HG03457 (cell line): ENCODE data around the gene AQP12A.
"Not testable (repeated sequence)": the region's sequence is repeated elsewhere in the genome, so short reads cannot be mapped to it uniquely, and the experiment has no call there.

ENCODE experiments used
- ATAC-seq: cut with Tn5 transposase; IDR thresholded peaks from one replicate; pipeline ENCODE4 v1.9.1; 2021; ENCODE audit warnings: moderate number of reproducible peaks; ENCODE audit not compliant: unreplicated experiment

Gene AQP12A

DNA sequence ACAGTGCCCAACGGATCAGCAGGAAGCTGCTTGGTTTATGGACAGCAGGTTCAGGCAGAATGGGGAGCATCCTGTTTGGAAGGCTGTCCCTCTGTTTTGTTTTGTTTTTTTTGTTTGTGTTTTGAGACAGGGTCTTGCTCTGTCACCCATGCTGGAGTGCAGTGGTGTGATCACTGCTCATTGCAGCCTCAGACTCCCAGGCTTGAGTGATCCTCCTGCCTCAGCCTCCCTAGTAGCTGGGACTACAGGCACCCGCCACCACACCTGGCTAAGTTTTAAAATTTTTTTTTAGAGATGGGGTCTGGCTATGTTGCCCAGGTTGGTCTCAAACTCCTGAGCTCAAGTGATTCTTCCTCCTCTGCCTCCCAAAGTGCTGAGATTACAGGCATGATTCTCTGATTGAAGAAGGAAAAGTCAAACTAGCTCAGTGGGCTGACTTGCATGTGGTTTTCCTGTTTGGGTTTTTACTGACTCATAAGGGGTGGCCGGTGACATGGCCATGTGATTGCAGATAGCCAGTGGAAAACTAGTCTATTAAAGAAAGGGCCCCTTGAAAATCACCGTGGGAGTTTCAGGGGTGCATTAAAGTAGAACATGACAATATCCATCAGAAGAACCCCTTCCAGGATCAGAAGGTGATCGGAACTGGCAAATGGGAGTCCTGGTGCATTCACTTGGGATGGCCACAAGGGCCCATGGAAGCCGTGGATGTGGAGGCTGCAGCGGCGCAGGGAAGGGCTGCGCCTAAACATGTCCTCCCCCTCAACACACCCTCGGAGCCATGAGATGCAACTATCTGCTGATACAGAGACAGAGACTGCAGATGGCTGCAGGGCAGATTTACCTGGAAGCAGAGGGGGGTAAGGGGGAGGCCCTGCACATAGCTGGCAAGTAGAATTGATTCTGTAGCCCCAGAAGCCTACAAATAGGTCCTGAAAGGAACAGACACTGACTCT, 35.5 kb upstream of the AQP12A start:
- no peak for ATAC-seq

GRCh38 chr2:240659883-240660282, 31.8 kb upstream of the AQP12A start:
- ATAC-seq, result not testable (repeated sequence)

DNA sequence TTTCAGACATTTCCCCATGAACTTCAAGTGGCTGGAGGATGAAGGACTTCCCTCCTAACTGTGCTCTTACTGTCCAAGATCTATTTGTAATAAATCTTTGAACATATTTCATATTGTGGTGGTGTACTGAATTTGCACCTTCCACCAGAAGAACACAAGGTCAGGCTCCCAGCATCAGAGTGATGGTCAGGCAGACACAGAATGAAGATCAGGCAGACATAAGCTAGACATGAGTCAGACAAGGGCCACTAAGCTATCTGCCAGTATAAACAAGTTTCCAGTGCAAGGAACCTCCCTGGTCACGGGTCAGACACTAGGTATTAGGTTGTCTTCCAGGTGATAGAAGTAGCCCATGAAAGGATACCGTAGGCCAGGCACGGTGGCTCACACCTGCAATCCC, 29.0 kb upstream of the AQP12A start:
- no peak for ATAC-seq

DNA sequence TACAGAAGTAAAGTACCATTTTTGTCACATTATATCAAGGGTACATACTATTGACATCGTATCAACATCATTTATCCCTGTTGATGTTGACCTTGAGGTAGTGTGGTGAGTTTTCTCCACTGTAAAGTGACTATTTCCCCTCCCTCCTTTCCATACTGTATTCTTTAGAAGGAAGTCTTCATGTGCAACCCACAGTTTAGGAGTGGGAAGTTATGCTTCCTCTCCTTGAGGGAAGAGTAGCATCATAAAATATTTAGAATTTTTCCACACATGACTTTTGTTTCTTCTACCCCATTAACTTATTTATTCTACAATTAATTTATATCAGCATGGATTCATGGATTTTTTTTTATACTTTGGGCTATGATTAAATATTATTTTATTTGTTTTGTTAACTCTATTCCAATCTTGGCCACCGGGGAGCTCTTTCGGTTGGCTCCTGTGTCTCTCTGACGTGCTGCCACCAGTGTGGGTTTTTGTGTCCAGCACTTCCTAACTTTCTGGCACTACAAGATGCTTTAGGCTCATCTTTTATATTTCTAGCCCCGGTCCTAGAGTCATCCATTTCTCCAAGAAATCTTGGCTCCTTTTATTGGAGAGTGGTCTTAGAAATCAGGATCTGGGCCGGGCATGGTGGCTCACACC, 28.0 kb upstream of the AQP12A start:
- ATAC-seq, result no peak

DNA sequence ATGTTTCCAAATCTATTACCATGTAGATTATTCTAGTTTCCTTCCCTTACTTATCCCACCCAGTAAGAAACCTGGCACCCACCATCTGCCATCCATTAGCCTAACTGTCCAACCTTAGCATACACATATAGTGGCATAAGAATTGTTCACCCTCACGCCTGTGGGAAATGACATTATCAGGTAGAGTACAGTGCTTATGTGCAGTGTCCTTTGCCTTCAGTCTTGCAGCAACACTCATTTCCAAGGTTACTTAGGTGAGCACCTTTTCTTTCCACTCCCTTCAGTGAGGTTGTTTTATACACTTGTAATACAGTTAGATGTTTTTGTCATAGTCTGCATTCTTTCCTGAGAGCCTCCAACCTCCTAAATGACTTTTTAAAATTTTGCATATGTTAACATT, 27.0 kb upstream of the AQP12A start:
- ATAC-seq, result no peak

DNA sequence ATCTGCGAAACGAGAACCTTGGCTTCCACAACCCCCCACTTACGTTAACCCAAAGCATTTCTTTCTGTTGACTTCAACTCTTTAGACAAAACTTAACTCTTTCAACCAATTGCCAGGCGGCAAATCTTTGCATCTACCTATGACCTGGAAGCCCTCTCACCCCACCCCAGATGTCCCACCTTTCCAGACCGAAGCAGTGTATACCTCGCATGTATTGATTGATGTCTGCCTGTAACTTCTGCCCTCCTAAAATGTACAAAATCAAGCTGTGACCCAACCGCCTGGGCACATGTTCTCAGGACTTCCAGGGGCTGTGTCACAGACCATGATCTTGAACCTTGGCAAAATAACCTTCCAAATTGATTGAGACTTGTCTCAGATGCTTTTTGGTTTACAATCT, 21.3 kb upstream of the AQP12A start:
- ATAC-seq, result no peak

DNA sequence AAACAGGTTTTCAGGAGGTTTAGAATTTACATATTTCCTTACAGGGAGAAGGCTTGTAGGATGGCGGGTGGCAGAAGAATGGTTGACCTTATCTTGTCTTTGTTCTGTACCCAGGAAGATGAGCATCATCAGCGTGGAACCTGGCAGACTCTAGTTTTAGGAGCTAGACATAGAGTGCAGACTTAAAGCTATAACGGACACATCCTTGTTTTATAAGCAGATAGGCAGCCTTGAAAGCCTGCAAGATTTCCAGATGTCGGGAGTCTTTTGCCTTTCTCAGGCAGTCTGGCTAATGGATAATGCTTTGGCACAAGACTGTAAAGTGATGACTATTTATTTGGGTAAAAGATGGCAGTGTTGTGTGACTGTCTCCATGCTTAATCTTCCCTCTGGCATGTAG, 20.7 kb upstream of the AQP12A start:
- ATAC-seq, result no peak

DNA sequence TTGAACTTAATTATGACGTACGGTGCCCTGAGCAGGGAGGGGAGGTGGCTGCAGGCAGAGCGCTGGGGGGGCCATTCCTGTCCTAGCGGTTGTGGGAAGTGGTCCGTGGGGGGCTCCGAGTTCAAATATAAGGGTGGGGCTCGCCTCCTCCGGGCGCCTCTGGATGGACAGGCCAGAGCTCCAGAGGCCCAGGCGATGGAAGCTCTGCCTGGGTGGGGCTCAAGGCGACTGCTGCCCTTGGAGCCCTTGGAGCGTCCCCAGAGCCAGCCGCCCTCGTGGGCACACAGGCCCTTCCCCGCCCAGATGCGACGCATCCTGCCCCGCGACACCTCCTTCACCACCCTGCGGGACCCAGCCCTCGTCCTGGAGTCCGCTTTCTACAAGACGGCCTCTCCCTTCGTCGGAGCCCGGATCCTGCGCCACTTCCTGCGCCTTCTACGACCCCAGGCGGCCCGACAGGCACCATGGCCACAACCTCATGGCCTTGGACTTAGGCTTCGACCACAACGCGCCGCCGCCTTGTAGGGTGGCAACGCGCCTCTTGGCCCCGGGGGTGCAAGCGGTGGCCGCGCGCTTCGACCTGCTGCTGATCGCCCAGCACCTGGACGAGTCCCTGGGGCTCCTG, 19.5 kb upstream of the AQP12A start:
- no peak for ATAC-seq

GRCh38 chr2:240672701-240673190, 18.9 kb upstream of the AQP12A start:
- ATAC-seq, result no peak

DNA sequence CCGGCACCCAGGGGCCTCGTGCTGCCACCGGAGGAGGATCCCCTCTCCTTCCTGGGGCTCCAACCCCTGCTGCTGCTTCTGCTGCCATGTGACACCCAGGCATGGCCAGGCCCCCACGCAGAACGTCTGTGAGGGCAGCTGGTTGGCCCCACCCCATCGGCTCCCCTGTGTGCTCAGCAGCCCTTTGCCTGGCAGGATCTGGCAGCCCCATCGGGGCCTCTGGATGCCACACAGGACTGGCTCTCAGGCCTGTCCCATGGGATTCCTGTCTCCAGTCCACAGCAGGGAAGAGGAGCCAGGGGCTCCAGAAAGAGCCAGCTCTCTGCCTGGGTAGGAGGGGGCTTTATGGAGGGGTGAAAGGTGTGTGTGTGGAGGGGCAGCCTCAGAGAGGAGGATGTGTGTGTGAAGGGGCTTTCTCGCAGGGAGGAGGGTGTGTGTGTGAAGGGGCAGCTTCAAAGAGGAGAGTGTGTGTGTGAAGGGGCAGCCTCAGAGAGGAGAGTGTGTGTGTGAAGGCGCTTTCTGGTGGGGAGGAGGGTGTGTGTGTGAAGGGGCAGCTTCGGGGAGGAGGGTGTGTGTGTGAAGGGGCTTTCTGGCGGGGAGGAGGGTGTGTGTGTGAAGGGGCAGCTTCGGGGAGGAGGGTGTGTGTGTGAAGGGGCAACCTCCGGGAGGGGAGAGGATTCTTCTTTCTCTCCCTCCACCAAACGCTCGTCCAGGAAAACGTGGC, 17.0 kb upstream of the AQP12A start:
- ATAC-seq, result not testable (repeated sequence)

- ATAC-seq, result not testable (repeated sequence)
These were observed 16.3 kb upstream of the AQP12A start for GRCh38 chr2:240675345-240675744.

DNA sequence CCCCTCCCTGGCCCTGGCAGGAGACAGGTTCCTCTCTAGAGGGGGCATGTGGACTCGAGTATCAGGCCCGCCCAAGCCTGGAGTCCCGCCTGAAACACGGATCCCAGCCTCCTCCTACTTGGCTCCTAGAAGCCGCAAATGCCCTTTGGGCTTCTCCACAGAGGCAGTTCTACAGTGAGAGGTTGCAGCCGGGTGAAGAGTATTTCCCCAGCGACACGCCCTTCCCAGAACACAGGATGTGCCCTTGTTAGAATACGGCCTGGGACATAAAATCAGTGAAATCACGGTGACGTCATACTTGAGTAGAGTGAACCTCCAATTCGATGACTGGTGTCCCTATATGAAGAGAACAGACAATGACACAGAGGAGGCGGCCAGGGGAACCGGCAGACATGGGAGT, 13.6 kb upstream of the AQP12A start:
- ATAC-seq, result not testable (repeated sequence)

GRCh38 chr2:240678909-240679308, 12.8 kb upstream of the AQP12A start:
- not testable (repeated sequence) for ATAC-seq

GRCh38 chr2:240680185-240680584, 11.5 kb upstream of the AQP12A start:
- ATAC-seq, result not testable (repeated sequence)

GRCh38 chr2:240682431-240683224, 9.0 kb upstream of the AQP12A start, which contains the start of gene AQP12B:
TSS of gene AQP12B (minus strand) at chr2:240682885. CDS start at chr2:240682837, 48 bp downstream.
- not testable (repeated sequence) for ATAC-seq

DNA sequence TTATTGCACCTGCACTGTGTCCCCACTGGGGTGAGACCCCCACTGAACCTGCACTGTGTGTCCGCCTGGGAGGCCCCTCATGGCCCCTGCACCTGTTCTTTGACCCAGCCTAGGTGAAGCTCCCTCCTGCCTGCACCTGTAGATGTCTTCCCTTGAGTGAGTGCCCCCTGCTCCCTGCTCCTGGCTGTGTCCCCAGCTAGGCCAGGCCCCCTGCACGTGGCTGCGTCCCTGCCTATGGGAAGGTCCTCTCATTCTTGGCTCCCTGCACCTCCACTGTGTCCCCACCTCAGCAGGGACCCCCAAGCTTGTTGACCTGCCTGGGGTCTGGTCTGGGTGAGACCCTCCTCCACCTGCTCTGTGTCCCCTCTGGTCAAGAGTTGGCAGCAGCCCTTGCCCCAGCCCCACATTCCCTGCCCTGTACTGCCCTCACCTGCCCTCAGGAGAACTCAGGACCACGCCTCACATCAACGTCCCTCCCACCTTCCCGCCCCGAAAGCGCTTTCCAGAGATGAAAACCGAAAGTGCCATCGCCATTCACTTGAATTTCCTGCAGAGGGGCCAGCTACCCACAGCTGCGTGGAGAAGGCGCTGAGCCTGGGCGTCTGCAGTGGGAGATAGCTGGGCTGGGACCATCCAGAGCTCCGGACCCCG, 8.2 kb upstream of the AQP12A start:
- ATAC-seq, result not testable (repeated sequence)

GRCh38 chr2:240683980-240684728, 7.5 kb upstream of the AQP12A start:
- not testable (repeated sequence) for ATAC-seq

GRCh38 chr2:240685771-240686371, 5.8 kb upstream of the AQP12A start:
- no peak for ATAC-seq
